A673 (cell line): ENCODE measurements around the gene CD40LG. TPM values are rescaled to one million over a fixed set of nuclear protein-coding genes. Genes with fewer than 3 reads are reported as not detected.
A peak's percentile ranks its signal among the peaks of the same experiment; 100 is the strongest.

ENCODE experiments used
- BruUV-seq: library from RNA; stranded (reverse); fragments of 400-500 nt; replicated peaks from 2 replicates; lab custom pipeline; 2021; lab: Mats Ljungman, UMichigan
- CTCF ChIA-PET: fragments of 300-600 bp; sonication (Branson Sonifier 250); formaldehyde crosslinking; loops from one replicate; lab custom pipeline; 2022; ENCODE audit warnings: antibody characterized with exemption; lab: Charles Lee
- POLR2A ChIA-PET: fragments of 300-600 bp; sonication (Branson Sonifier 250); formaldehyde crosslinking; loops from one replicate; lab custom pipeline; 2022; ENCODE audit warnings: antibody characterized with exemption; ENCODE audit not compliant: low non-redundant PET; lab: Charles Lee
- DNase-seq: peaks from one replicate; pipeline ENCODE4 v3.0.0-alpha.2; 2015; ENCODE audit warnings: low spot score
- H3K27ac ChIP-seq: fragments of 200-600 bp; sonication (generic); 2 replicates; pipeline ENCODE4 v1.5.1; 2016; ENCODE audit warnings: mixed run types, low read depth, mild to moderate bottlenecking, mixed read lengths, antibody characterized with exemption, low read length; ENCODE audit not compliant: poor library complexity, severe bottlenecking
- H3K27me3 ChIP-seq: fragments of 200-600 bp; sonication (generic); replicated peaks from 2 replicates; pipeline ENCODE4 v1.6.1; 2017; ENCODE audit warnings: mixed run types, low read depth, mild to moderate bottlenecking, mixed read lengths, antibody characterized with exemption, low read length; ENCODE audit not compliant: insufficient read depth, poor library complexity
- H3K36me3 ChIP-seq: fragments of 200-600 bp; sonication (generic); 2 replicates; pipeline ENCODE4 v1.6.1; 2016; ENCODE audit warnings: mixed run types, mild to moderate bottlenecking, mixed read lengths, antibody characterized with exemption, low read length; ENCODE audit not compliant: insufficient read depth, poor library complexity, severe bottlenecking
- H3K4me1 ChIP-seq: fragments of 200-600 bp; sonication (generic); 2 replicates; pipeline ENCODE4 v1.6.1; 2017; ENCODE audit warnings: mixed run types, mild to moderate bottlenecking, mixed read lengths, antibody characterized with exemption, low read length; ENCODE audit not compliant: insufficient read depth, poor library complexity, severe bottlenecking
- H3K4me3 ChIP-seq: fragments of 200-600 bp; sonication (generic); 2 replicates; pipeline ENCODE4 v1.5.1; 2016; ENCODE audit warnings: low read depth, mixed run types, mild to moderate bottlenecking, mixed read lengths, low read length; ENCODE audit not compliant: poor library complexity, severe bottlenecking
- H3K9me3 ChIP-seq: fragments of 200-600 bp; sonication (generic); 2 replicates; pipeline ENCODE4 v1.6.1; 2016; ENCODE audit warnings: mixed run types, low read depth, mild to moderate bottlenecking, mixed read lengths, antibody characterized with exemption, low read length; ENCODE audit not compliant: poor library complexity, severe bottlenecking
- EZH2 ChIP-seq: fragments of 200-600 bp; sonication (generic); IDR thresholded peaks from 2 replicates; pipeline ENCODE4 v1.6.1; 2017; ENCODE audit warnings: borderline replicate concordance, low read depth, mild to moderate bottlenecking, mixed read lengths, antibody characterized with exemption, low read length; ENCODE audit not compliant: poor library complexity, severe bottlenecking
- intact Hi-C: fragments of 100-400 bp; cut with micrococcal nuclease; formaldehyde crosslinking; loops from one replicate; pipeline ENCODE4 v1.10.0; 2022; ENCODE audit not compliant: unreplicated experiment
- total RNA-seq: library from RNA; stranded (reverse); gene quantifications from 2 replicates; pipeline ENCODE4 v1.2.3, GENCODE V29; 2021
- TF ChIP-seq, protein P1 (sequence below): fragments of 300-800, 200-600 bp; sonication (generic); conservative IDR thresholded peaks from 2 replicates; pipeline ENCODE4 v1.5.1; 2017; ENCODE audit warnings: low read depth, mild to moderate bottlenecking, antibody characterized with exemption, low read length, moderate library complexity, mixed read lengths

Gene CD40LG
- total RNA-seq, 1 experiment from 2014 or later: not detected

DNA sequence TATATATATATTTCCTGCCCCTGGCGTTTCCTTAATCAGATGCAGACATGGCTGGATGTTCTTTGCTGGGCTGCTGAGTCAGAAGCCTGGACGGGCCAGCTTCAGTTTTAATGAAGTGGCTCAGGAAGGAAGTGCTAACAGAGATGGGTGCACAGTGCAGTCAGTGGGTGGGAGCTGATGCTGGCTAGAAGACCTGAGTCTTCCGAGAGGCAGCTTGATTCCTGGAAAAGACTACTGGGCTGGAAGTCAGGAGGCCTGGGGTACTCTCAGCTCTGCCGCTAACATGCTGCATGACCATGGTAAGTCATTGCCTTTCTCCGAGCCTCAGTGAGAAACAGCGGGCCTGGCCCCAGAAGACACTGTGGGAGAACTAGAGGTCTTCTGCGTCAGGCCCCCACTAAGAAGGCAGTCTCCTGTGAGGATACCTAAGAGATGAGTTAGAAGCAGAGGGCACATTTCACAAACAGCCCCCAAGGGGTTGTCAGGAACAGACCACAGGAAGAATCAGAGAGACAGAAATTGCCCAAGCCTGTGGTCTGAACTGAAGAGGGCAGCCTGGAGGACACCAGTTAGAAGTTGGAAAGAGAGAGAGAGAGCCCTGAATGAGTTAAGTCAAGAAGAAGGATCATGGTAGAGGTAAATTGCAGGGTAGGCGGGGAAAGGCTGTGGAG lies 8.3 kb upstream of the CD40LG start:
- H3K27ac ChIP-seq: no peak overlapping the region
- peaks cover 15% of the 10 kb centered on the region for H3K4me1 ChIP-seq
- ChIA-PET POLR2A (no interaction called here), CTCF (no interaction called here)
- H3K9me3 ChIP-seq: no peaks in the 10 kb centered on the region
- BruUV-seq: no TSS peak
- H3K27me3 ChIP-seq: no peaks in the 10 kb centered on the region
- intact Hi-C loops: no loop called here
- H3K36me3 ChIP-seq: no peaks in the 10 kb centered on the region
- no peak overlapping the region for H3K4me3 ChIP-seq
- TF ChIP-seq, protein P1, sequence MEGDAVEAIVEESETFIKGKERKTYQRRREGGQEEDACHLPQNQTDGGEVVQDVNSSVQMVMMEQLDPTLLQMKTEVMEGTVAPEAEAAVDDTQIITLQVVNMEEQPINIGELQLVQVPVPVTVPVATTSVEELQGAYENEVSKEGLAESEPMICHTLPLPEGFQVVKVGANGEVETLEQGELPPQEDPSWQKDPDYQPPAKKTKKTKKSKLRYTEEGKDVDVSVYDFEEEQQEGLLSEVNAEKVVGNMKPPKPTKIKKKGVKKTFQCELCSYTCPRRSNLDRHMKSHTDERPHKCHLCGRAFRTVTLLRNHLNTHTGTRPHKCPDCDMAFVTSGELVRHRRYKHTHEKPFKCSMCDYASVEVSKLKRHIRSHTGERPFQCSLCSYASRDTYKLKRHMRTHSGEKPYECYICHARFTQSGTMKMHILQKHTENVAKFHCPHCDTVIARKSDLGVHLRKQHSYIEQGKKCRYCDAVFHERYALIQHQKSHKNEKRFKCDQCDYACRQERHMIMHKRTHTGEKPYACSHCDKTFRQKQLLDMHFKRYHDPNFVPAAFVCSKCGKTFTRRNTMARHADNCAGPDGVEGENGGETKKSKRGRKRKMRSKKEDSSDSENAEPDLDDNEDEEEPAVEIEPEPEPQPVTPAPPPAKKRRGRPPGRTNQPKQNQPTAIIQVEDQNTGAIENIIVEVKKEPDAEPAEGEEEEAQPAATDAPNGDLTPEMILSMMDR: no peak
- no peak for TF ChIP-seq EZH2
- peak; percentile 56 for DNase-seq

DNA sequence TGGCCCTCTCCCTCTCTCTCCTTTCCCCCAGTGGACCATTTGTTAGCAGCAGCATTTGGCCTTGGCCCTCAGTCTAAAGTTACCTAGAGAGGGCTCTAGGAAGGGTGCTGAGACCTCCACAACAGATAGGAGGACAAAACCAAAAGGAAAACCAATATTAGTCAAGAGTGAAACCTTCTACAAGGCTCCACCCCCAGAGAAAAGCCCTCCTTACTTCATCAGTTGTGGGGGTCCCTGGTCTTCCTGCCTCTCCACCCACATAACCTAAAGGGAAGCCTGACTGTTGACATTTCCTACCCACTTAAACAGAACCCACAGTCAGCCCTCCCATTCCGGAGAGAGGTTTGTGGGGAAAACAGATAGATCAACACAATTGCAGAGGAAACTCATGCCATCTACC lies 4.7 kb upstream of the CD40LG start:
- no peak for DNase-seq
- ChIA-PET POLR2A (no interaction called here), CTCF (no interaction called here)
- BruUV-seq: no TSS peak
- Histone ChIP-seq H3K27me3 (no peaks in the 10 kb centered on the region), H3K36me3 (no peaks in the 10 kb centered on the region), H3K27ac (no peak overlapping the region), H3K4me3 (no peak overlapping the region), H3K9me3 (no peaks in the 10 kb centered on the region), H3K4me1 (peaks cover 3% of the 10 kb centered on the region)
- intact Hi-C loops: no loop called here
- no peak for TF ChIP-seq EZH2
- TF ChIP-seq, protein P1: no peak

DNA sequence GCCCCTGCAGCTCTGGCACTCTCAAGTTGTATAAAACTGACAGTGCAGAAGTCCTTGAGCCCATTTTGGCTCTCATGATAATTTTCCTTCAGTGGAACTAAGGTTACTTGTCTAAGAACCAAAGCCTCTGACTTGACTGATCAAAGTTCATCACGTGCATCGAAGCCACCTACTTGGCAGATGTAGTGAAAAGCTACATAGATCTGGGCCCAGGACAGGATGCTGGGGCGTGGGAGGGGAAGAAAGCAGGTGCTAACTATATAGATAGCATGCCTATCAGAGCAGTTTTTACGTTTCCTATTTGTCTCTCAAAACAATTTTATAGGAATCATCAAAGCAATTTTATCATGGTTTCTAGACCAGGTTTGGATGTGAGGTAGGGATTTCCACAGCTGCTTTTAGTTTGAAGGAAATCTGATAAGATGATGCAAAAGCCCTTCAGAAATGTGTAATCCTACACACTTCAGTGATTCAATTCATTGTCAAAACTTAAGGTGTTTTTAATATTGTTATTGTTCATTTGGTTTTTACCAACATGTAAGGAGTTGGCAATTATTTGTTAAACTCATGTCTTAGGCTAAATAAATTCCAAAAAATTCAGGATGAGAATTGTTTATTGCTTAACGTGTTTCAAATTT lies 1.2 kb upstream of the CD40LG start:
- Histone ChIP-seq H3K9me3 (no peaks in the 10 kb centered on the region), H3K4me1 (no peaks in the 10 kb centered on the region), H3K27me3 (no peaks in the 10 kb centered on the region), H3K27ac (no peak overlapping the region), H3K36me3 (no peaks in the 10 kb centered on the region), H3K4me3 (no peak overlapping the region)
- BruUV-seq: no TSS peak
- no peak for TF ChIP-seq EZH2
- TF ChIP-seq, protein P1: no peak
- ChIA-PET POLR2A (no interaction called here), CTCF (no interaction called here)
- intact Hi-C loops: no loop called here
- no peak for DNase-seq
